ENCODE measurements around the gene ATG4B. TPM values are rescaled to one million over a fixed set of nuclear protein-coding genes. Genes with fewer than 3 reads are reported as not detected.

Gene ATG4B
- total RNA-seq, 2 donors from 2014 or later = 126 to 166 TPM

DNA sequence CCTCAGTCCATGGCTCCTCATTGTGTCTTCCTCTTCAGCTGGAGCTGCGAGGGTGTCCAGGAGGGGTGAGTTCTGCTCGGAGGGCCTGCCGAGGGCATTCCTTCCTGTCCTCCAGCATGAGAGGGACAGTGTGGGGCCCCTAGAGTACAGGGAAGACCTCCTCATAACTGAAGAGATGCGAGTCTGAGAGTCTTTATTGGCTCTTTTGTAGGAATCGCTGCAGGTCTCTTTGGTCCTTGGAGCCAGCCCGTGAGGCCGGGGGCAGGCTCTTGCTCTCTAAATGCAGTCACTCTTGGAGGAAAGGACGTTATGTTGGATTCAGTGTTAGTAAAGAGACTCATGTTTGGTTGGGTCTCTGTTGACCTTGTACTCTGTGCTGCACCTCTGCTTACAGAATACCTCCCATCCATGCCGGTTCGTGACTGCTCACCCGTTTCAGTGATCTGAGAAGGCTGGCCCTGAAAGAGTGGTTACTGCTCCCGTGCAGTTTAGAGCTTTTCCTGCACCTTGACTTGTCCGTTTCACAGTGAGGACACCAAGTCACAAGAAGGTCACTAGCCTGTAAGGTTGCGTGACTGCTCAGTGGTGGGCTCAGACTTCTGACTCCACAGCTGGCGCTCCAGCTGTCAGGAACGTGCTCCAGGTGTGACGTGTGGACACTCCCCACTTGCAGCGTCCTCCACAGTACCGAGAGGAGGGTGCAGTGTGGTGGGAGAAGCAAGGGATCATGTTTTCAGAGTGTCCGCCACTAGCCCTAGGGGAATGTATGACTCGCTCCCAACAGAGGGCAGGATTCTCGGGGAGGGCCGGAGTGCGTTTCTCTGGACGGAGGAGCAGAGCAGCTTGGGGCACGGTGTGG, 7.8 kb downstream of the ATG4B start:
- H3K27ac Mint-ChIP-seq = peak overlapping the region; percentile 66
- no peak overlapping the region for H3K27ac ChIP-seq (ENCODE audit: low read depth, low read length)
- no peak overlapping the region for H3K9ac ChIP-seq (ENCODE audit: extremely low read depth, low read length, poor library complexity, severe bottlenecking)
- H3K9me3 Mint-ChIP-seq = no peaks in the 10 kb centered on the region
- H3K27me3 Mint-ChIP-seq (ENCODE audit: insufficient read depth) = no peaks in the 10 kb centered on the region
- H3K9me3 ChIP-seq (ENCODE audit: control insufficient read depth, low read length) = peaks cover under 1% of the 10 kb centered on the region
- peaks cover 22% of the 10 kb centered on the region for H3K4me1 Mint-ChIP-seq
- no peak overlapping the region for H3K4me3 Mint-ChIP-seq
- TF ChIP-seq, protein P1, sequence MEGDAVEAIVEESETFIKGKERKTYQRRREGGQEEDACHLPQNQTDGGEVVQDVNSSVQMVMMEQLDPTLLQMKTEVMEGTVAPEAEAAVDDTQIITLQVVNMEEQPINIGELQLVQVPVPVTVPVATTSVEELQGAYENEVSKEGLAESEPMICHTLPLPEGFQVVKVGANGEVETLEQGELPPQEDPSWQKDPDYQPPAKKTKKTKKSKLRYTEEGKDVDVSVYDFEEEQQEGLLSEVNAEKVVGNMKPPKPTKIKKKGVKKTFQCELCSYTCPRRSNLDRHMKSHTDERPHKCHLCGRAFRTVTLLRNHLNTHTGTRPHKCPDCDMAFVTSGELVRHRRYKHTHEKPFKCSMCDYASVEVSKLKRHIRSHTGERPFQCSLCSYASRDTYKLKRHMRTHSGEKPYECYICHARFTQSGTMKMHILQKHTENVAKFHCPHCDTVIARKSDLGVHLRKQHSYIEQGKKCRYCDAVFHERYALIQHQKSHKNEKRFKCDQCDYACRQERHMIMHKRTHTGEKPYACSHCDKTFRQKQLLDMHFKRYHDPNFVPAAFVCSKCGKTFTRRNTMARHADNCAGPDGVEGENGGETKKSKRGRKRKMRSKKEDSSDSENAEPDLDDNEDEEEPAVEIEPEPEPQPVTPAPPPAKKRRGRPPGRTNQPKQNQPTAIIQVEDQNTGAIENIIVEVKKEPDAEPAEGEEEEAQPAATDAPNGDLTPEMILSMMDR (conservative IDR thresholded peaks at IDR 0.05) = no peak
- H3K27me3 ChIP-seq (ENCODE audit: control insufficient read depth, insufficient read depth, low read length, poor library complexity, severe bottlenecking) = no peaks in the 10 kb centered on the region
- H3K4me3 ChIP-seq (ENCODE audit: low read length) = no peak overlapping the region
- H3K36me3 ChIP-seq (ENCODE audit: control insufficient read depth, insufficient read depth, low read length) = peaks cover 8% of the 10 kb centered on the region
- 95 to 97% methylated on average over 22 to 26 of the region's 26 CpGs for WGBS, 2 experiments (ENCODE audit: insufficient coverage in 1 of 2, insufficient read length in 1 of 2)
- no peaks in the 10 kb centered on the region for H3K4me1 ChIP-seq (ENCODE audit: control insufficient read depth, insufficient read depth, low read length)
- peaks cover 23% of the 10 kb centered on the region for H3K36me3 Mint-ChIP-seq (ENCODE audit: low read depth)
- DNase-seq = no peak

DNA sequence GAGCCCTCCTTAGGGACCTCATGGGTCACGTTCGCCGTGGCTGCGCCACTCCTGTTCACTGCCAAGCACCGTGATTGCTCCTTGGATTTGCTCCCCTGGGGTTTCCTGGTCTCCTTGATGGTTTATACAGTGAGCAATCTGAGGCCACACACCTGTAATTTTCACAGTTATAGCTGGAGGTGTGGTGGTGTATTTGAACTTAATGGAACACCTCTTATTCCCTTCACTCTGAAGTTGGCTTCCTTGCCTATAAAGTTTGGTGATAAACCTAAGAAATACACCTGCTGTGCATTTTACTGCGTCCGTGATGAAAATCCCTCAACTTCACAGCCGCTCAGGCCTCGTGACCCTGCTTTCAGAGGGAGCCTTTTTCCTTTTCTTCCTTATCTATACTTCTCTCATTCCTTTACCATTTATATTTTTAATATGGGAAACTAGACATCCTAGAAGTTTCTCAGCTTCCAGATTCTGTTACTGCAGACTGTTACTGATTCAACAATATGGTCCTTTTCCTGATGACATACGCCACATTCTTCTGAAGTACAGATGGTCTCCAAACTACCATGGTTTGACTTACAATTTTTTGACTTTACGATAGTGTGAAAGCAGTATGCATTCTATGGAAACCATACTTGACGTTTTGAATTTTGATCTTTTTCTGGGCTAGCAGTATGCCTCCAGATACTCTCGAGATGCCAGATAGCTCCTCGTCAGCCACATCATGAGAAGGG, 8.6 kb downstream of the ATG4B start:
- H3K27me3 Mint-ChIP-seq (ENCODE audit: insufficient read depth) = no peaks in the 10 kb centered on the region
- WGBS, 2 experiments (ENCODE audit: insufficient coverage in 1 of 2, insufficient read length in 1 of 2) = 95% methylated on average over 14 of the region's 14 CpGs
- Histone ChIP-seq H3K4me3 (ENCODE audit: low read length) (no peak overlapping the region), H3K4me1 (ENCODE audit: control insufficient read depth, insufficient read depth, low read length) (no peaks in the 10 kb centered on the region), H3K36me3 (ENCODE audit: control insufficient read depth, insufficient read depth, low read length) (peaks cover 10% of the 10 kb centered on the region), H3K9me3 (ENCODE audit: control insufficient read depth, low read length) (no peaks in the 10 kb centered on the region), H3K27me3 (ENCODE audit: control insufficient read depth, insufficient read depth, low read length, poor library complexity, severe bottlenecking) (no peaks in the 10 kb centered on the region), H3K9ac (ENCODE audit: extremely low read depth, low read length, poor library complexity, severe bottlenecking) (no peak overlapping the region), H3K27ac (ENCODE audit: low read depth, low read length) (no peak overlapping the region)
- H3K4me3 Mint-ChIP-seq = no peak overlapping the region
- TF ChIP-seq, protein P1 (conservative IDR thresholded peaks at IDR 0.05) = no peak
- H3K36me3 Mint-ChIP-seq (ENCODE audit: low read depth) = peaks cover 17% of the 10 kb centered on the region
- no peak overlapping the region for H3K27ac Mint-ChIP-seq
- peaks cover 15% of the 10 kb centered on the region for H3K4me1 Mint-ChIP-seq
- H3K9me3 Mint-ChIP-seq = no peaks in the 10 kb centered on the region
- no peak for DNase-seq

DNA sequence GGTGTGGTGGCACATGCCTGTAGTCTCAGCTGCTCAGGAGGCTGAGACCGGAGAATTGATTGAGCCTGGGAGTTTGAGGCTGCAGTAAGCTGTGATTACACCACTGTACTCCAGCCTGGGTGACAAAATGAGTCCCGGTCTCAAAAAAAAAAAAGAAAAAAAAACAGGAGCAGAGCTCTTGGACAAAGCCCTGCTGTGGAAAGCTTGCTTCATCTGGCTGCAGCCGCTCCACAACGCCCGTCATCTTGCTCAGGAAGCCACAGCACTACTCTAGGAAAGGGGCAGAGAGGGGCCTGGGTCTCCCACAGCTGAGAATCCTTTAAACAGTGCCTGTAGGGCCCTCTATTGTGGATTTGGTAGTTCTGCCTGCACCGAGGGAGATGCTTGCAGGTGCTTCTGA, 11.0 kb downstream of the ATG4B start:
- Histone ChIP-seq H3K9ac (ENCODE audit: extremely low read depth, low read length, poor library complexity, severe bottlenecking) (no peak overlapping the region), H3K4me1 (ENCODE audit: control insufficient read depth, insufficient read depth, low read length) (no peaks in the 10 kb centered on the region), H3K27ac (ENCODE audit: low read depth, low read length) (no peak overlapping the region), H3K36me3 (ENCODE audit: control insufficient read depth, insufficient read depth, low read length) (peaks cover 33% of the 10 kb centered on the region), H3K4me3 (ENCODE audit: low read length) (no peak overlapping the region), H3K27me3 (ENCODE audit: control insufficient read depth, insufficient read depth, low read length, poor library complexity, severe bottlenecking) (no peaks in the 10 kb centered on the region), H3K9me3 (ENCODE audit: control insufficient read depth, low read length) (no peaks in the 10 kb centered on the region)
- Mint-ChIP-seq H3K4me1 (peaks cover 10% of the 10 kb centered on the region), H3K27me3 (ENCODE audit: insufficient read depth) (no peaks in the 10 kb centered on the region), H3K9me3 (no peaks in the 10 kb centered on the region), H3K4me3 (no peak overlapping the region), H3K36me3 (ENCODE audit: low read depth) (peaks cover 33% of the 10 kb centered on the region), H3K27ac (peak overlapping the region; percentile 66)
- WGBS, 2 experiments (ENCODE audit: insufficient coverage in 1 of 2, insufficient read length in 1 of 2) = 90 to 91% methylated on average over 4 to 6 of the region's 6 CpGs
- no peak for DNase-seq
- TF ChIP-seq, protein P1 (conservative IDR thresholded peaks at IDR 0.05) = no peak
